GM19328 (cell line): Measurements from ENCODE around the gene MAP3K5.
"Not testable (repeated sequence)": the region's sequence is repeated elsewhere in the genome, so short reads cannot be mapped to it uniquely, and the experiment has no call there.

Experiments used
- ATAC-seq: cut with Tn5 transposase; IDR thresholded peaks from one replicate; pipeline ENCODE4 v1.9.1; 2021; ENCODE audit warnings: mild to moderate bottlenecking, moderate library complexity; ENCODE audit not compliant: unreplicated experiment

MAP3K5 gene

GRCh38 chr6:136792410-136793262 lies at the start of gene MAP3K5:
TSS of gene MAP3K5 (minus strand) at chr6:136792477. CDS start at chr6:136792157, 320 bp downstream.
- peak; percentile 61 for ATAC-seq

DNA sequence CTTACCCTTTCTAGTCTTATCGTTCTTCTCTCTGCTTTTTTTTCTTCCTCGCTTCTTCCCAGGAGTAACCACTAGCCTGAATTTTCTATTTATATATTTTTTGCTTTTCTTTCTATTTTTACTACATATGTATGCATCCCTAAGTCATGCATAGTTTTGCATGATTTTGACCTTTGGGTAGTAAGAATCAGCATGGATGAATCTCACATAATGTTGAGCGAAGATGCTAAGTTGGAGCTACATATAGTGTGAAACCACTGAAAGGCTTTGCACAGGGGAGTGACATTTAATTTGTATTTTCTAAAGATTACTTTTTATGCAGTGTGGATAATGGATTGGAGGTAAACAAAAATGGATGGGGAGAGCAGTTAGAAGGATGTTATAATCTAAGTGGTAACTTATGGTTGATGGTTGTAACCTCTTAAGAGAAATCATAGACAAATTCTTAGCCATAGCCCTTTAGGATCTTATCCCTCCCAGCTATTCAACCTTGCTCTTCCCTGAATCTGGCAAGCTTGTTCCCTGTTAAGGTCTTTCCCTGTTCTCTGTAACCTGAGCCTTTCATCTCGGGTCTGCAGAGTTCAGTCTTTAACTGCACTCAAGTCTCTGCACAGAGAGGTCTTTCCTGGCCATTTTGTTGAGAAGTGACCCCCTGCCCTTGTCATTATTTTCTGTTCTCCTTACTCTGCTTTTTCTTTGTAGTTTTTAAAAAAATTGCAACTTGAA lies 48.2 kb upstream of the MAP3K5 start:
- ATAC-seq: no peak

- ATAC-seq: no peak
Observed at GRCh38 chr6:136831873-136832562, 39.7 kb upstream of the MAP3K5 start.

GRCh38 chr6:136826216-136826615 lies 33.9 kb upstream of the MAP3K5 start:
- no peak for ATAC-seq

- no peak for ATAC-seq
Observed at GRCh38 chr6:136823128-136823660, 30.9 kb upstream of the MAP3K5 start.

GRCh38 chr6:136822376-136823127 lies 30.3 kb upstream of the MAP3K5 start, which contains the start of gene PEX7:
TSS of gene PEX7 (plus strand) at chr6:136822592. CDS start at chr6:136822666, 74 bp downstream.
- peak; percentile 94 for ATAC-seq

DNA sequence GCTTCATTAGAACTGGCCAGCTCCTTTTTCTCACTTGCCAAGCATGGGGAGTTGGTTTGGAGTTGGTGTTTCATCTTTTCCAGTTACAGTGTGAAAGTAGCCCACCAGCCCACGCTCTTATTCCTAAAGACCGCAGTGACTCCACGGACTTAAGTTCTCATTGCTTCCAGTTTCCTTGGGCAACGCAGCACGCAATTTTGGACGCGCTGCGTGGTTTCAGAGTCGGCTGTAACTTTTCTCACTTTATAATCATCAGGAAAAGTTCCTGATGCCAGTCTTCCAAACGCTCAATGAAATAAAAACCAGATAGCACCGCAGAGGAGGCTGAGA lies 29.7 kb upstream of the MAP3K5 start:
- ATAC-seq: peak; percentile 4

GRCh38 chr6:136820561-136820960 lies 28.3 kb upstream of the MAP3K5 start:
- ATAC-seq: no peak

DNA sequence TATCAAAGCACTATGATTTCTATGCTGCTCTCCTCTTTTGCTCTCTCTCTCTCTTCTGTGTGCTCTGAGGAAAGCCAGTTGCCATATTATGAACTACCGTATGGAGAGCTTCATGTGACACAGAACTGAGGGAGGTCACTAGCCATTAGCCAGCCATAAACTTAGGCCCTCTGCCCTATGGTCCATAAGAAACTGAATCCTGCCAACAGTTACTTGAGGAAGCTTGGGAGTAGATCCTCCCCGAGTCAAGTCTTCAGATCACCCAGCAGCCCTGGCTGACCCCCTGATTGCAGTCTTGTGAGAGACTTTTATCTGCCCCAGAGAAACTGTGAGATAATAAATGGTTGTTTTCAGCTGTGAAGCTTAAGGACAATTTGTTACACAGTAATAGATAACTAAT lies 24.4 kb upstream of the MAP3K5 start:
- no peak for ATAC-seq

DNA sequence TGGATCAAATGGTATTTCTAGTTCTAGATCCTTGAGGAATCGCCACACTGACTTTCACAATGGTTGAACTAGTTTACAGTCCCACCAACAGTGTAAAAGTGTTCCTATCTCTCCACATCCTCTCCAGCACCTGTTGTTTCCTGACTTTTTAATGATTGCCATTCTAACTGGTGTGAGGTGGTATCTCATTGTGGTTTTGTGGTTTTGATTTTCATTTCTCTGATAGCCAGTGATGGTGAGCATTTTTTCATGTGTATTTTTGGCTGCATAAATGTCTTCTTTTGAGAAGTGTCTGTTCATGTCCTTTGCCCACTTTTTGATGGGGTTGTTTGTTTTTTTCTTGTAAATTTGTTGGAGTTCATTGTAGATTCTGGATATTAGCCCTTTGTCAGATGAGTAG lies 23.3 kb upstream of the MAP3K5 start:
- ATAC-seq: not testable (repeated sequence)

DNA sequence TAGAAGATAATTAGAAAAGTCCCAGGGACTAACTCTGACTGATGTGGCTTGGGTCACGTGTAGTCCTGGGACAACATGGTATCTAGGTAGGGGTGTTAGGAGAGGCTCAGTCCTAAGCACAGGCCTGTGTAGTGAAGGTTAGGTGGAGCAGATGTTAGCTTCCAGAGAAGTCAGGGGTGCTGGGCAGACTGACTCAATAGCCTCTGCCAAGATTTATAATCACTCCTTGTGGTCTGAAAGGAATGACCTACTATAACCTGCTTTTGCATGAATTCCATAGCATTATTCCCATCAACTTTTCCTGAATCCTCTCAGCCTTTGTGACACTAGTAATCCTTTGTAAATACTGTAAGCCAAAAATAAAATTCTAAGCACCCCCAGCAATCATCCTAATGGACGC lies 19.9 kb upstream of the MAP3K5 start:
- ATAC-seq: no peak

DNA sequence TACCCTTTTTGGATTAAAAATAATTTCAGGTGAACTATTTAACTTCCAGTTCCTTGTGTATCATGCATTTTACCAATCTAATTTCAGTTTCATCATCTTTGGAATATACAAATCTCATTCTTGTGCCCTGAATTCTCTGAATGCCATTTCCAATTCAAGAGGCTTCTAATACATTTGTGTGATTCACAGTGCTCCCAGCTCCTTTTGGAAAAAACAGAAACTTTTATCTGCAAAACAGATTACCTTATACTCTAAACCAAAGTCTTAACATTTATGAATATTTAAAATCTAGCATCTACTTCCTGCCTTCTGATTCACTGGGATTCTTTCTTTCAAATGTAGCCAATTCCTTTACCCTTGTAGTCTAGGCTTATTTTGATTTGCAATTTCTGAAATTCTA lies 19.0 kb upstream of the MAP3K5 start:
- no peak for ATAC-seq

- no peak for ATAC-seq
Observed at GRCh38 chr6:136809091-136809860, 17.0 kb upstream of the MAP3K5 start.

DNA sequence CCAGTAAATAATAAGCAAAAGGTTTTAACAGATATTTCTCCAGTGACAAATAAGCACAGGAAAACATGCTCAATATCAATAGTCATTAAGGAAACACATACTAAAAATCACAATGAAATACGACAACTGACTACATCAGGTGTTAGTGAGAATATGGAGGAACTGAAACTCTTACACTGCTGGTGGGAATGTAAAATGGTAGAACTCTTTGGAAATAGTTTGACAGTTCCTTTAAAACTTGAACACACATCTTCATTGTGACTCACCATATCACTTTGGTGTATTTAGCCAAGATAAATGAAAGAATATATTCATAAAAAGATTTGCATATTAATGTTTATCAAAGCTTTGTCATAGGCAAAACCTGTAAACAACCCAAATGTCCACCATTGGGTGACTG lies 11.3 kb upstream of the MAP3K5 start:
- no peak for ATAC-seq

DNA sequence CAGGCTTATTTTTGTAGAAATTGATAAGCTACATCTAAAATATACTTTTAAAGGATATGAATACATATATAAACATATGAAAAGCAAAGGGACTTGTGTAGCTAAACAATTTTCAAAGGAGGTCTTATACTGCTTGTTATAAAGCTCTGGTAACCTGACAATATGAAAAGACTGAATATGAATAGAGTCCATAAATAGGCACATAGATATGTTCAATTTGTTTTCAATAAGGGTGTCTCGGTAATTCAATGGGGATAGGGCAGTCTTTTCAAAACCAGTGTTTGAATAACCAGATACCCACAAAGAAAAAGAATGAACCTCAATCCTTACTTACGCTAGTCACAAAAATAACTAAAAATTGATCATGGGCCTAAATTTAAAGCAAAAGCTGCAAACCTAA lies 9.3 kb upstream of the MAP3K5 start:
- ATAC-seq: no peak

GRCh38 chr6:136798044-136798443 lies 5.8 kb upstream of the MAP3K5 start:
- ATAC-seq: no peak

- ATAC-seq: no peak
Observed at GRCh38 chr6:136795996-136796395, 3.7 kb upstream of the MAP3K5 start.

DNA sequence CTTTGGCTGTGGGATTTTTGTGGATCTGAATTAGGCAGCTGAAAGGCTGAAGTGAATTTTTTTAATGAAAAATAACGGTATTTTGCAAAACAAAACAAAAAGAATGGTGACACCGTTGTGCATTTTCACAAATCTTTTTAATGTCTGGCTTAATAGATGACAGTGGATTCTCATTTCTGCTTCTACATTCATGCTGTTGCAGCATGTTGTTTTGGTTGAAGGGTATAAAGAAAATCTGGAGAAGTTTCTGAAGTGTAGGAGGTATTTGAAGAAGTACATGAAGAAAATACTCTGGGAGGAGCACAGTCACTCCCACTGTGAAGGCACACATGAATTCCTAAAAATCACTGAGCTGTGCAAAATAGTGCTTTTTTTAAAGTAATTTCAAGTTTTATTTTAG lies 3.1 kb upstream of the MAP3K5 start:
- no peak for ATAC-seq

DNA sequence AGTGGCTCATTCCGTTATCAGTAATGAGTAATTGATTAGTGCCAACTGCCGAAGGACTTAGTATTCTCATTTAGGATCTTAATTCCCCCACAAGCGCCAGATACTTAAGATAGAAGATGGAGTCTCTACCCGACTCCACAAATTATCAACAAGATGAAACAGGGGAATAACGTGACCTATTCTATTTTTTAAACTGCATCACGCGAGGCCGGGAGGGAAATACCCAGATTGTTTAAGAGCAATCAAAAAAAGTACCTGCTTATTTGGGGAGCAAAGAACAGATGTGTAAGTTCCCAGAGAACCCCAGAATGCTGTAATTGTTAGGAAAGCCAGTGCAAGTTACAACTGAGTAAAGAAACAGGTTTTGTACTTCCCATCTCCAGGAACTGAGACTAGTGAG lies 1.1 kb upstream of the MAP3K5 start:
- ATAC-seq: no peak

DNA sequence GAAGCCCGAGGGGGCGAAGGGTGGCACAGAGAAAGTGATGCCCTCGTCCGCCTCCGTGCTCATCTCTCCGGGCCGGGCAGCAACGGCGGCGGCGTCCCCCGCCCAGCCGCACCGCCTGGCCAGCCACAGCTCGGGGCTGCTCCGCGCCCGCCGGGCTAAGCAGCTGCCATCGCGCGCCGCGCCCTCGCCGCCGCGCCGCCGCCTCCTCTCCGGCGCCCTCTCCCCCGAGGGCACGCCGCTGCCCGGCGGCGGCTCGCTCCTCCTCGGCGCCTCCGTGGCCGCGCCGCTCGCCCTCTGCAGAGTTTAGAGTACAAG lies 225 bp downstream of the MAP3K5 start:
- ATAC-seq: no peak
